ENCODE results near the gene SCAPER. TPM values are rescaled to one million over a fixed set of nuclear protein-coding genes. Genes with fewer than 3 reads are reported as not detected.
"Not testable (repeated sequence)": the region's sequence is repeated elsewhere in the genome, so short reads cannot be mapped to it uniquely, and the experiment has no call there.

SCAPER gene
- total RNA-seq, 1 donor from 2014 or later = 58.0 TPM

GRCh38 chr15:76517910-76518309 is 387.2 kb downstream of the SCAPER start:
- H3K27ac Mint-ChIP-seq (ENCODE audit: unreplicated experiment) = no peak overlapping the region
- peaks cover 4% of the 10 kb centered on the region for H3K9me3 Mint-ChIP-seq (ENCODE audit: unreplicated experiment)
- H3K36me3 Mint-ChIP-seq (ENCODE audit: unreplicated experiment) = no peaks in the 10 kb centered on the region
- no peaks in the 10 kb centered on the region for H3K27me3 Mint-ChIP-seq (ENCODE audit: unreplicated experiment)
- no peak for DNase-seq
- H3K4me3 Mint-ChIP-seq (ENCODE audit: unreplicated experiment) = no peak overlapping the region
- TF ChIP-seq CTCF (IDR thresholded peaks at IDR 0.05; ENCODE audit: partially characterized antibody, unreplicated experiment) = no peak
- peaks cover 26% of the 10 kb centered on the region for H3K4me1 Mint-ChIP-seq (ENCODE audit: low read depth, unreplicated experiment)

- Mint-ChIP-seq H3K9me3 (ENCODE audit: unreplicated experiment) (peaks cover 4% of the 10 kb centered on the region), H3K27ac (ENCODE audit: unreplicated experiment) (peak overlapping the region; percentile 69), H3K4me3 (ENCODE audit: unreplicated experiment) (peak overlapping the region; percentile 58), H3K4me1 (ENCODE audit: low read depth, unreplicated experiment) (peaks cover 27% of the 10 kb centered on the region), H3K36me3 (ENCODE audit: unreplicated experiment) (no peaks in the 10 kb centered on the region), H3K27me3 (ENCODE audit: unreplicated experiment) (no peaks in the 10 kb centered on the region)
- DNase-seq = no peak
- TF ChIP-seq CTCF (IDR thresholded peaks at IDR 0.05; ENCODE audit: partially characterized antibody, unreplicated experiment) = no peak
These were observed 390.9 kb downstream of the SCAPER start for GRCh38 chr15:76514282-76514681.

DNA sequence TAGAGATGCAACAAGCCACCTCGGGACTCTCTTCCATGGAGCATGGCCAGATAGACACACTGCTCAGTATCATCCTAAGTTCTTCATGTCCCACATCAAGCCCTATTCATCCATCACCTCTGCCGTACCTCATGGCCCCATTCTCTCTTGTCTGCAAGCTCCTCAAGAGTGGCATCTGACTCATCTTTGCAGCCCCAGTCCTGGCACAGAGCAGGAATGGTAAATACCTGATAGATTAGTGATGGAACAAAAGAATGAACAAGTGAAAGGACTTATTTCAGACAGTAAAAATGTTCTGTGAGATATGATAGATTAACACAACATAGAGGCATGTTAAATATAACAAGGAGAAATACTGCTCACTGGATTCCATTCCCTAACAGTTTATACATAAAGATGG is 392.2 kb downstream of the SCAPER start:
- DNase-seq = no peak
- peaks cover 27% of the 10 kb centered on the region for H3K4me1 Mint-ChIP-seq (ENCODE audit: low read depth, unreplicated experiment)
- no peak for TF ChIP-seq CTCF (IDR thresholded peaks at IDR 0.05; ENCODE audit: partially characterized antibody, unreplicated experiment)
- no peaks in the 10 kb centered on the region for H3K36me3 Mint-ChIP-seq (ENCODE audit: unreplicated experiment)
- H3K27ac Mint-ChIP-seq (ENCODE audit: unreplicated experiment) = peak overlapping the region; percentile 69
- peaks cover 4% of the 10 kb centered on the region for H3K9me3 Mint-ChIP-seq (ENCODE audit: unreplicated experiment)
- no peaks in the 10 kb centered on the region for H3K27me3 Mint-ChIP-seq (ENCODE audit: unreplicated experiment)
- H3K4me3 Mint-ChIP-seq (ENCODE audit: unreplicated experiment) = no peak overlapping the region

- H3K36me3 Mint-ChIP-seq (ENCODE audit: unreplicated experiment); DNase-seq; H3K27ac Mint-ChIP-seq (ENCODE audit: unreplicated experiment); H3K9me3 Mint-ChIP-seq (ENCODE audit: unreplicated experiment); H3K27me3 Mint-ChIP-seq (ENCODE audit: unreplicated experiment); H3K4me3 Mint-ChIP-seq (ENCODE audit: unreplicated experiment): not testable (repeated sequence)
- peaks cover 25% of the 10 kb centered on the region for H3K4me1 Mint-ChIP-seq (ENCODE audit: low read depth, unreplicated experiment)
These were observed 394.5 kb downstream of the SCAPER start for GRCh38 chr15:76510663-76511062.

DNA sequence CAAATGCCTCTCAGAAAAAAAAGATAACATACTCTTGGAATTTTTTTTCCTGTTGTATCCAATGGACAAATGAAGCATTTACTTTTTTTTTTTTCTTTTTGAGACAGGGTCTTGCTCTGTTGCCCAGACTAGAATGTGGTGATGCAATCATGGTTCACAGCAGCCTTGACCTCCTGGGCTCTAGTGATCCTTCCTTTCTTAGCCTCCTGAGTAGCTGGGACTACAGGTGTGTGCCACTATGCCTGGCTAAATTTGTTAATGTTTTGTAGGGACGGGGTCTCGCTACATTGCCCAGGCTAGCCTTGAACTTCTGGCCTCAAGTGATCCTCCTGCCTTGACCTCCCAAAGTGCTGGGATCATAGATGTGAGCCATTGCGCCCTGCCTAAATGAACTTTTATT is 401.3 kb downstream of the SCAPER start:
- H3K9me3 Mint-ChIP-seq (ENCODE audit: unreplicated experiment) = no peaks in the 10 kb centered on the region
- H3K27me3 Mint-ChIP-seq (ENCODE audit: unreplicated experiment) = no peaks in the 10 kb centered on the region
- TF ChIP-seq CTCF (IDR thresholded peaks at IDR 0.05; ENCODE audit: partially characterized antibody, unreplicated experiment) = no peak
- no peaks in the 10 kb centered on the region for H3K4me1 Mint-ChIP-seq (ENCODE audit: low read depth, unreplicated experiment)
- no peak for DNase-seq
- no peaks in the 10 kb centered on the region for H3K36me3 Mint-ChIP-seq (ENCODE audit: unreplicated experiment)
- no peak overlapping the region for H3K4me3 Mint-ChIP-seq (ENCODE audit: unreplicated experiment)
- no peak overlapping the region for H3K27ac Mint-ChIP-seq (ENCODE audit: unreplicated experiment)

- H3K9me3 Mint-ChIP-seq (ENCODE audit: unreplicated experiment) = no peaks in the 10 kb centered on the region
- H3K36me3 Mint-ChIP-seq (ENCODE audit: unreplicated experiment) = no peaks in the 10 kb centered on the region
- H3K27ac Mint-ChIP-seq (ENCODE audit: unreplicated experiment) = no peak overlapping the region
- no peaks in the 10 kb centered on the region for H3K4me1 Mint-ChIP-seq (ENCODE audit: low read depth, unreplicated experiment)
- no peak overlapping the region for H3K4me3 Mint-ChIP-seq (ENCODE audit: unreplicated experiment)
- DNase-seq = no peak
- no peak for TF ChIP-seq CTCF (IDR thresholded peaks at IDR 0.05; ENCODE audit: partially characterized antibody, unreplicated experiment)
- no peaks in the 10 kb centered on the region for H3K27me3 Mint-ChIP-seq (ENCODE audit: unreplicated experiment)
These were observed 402.0 kb downstream of the SCAPER start for GRCh38 chr15:76503121-76503520.
